Rectal smooth muscle tissue (tissue), 1 donor: Measurements from ENCODE around the gene ANO4.

Experiments
- H3K27ac ChIP-seq: one replicate; pipeline ENCODE4 v1.7.0; 2013; ENCODE audit warnings: low read depth, low read length, inconsistent platforms
- H3K27me3 ChIP-seq: one replicate; pipeline ENCODE4 v1.7.0; 2013; ENCODE audit warnings: low read length; ENCODE audit not compliant: control insufficient read depth, insufficient read depth
- H3K36me3 ChIP-seq: one replicate; pipeline ENCODE4 v1.7.0; 2013; ENCODE audit warnings: low read length; ENCODE audit not compliant: control insufficient read depth, insufficient read depth
- H3K4me1 ChIP-seq: one replicate; pipeline ENCODE4 v1.7.0; 2013; ENCODE audit warnings: low read length; ENCODE audit not compliant: control insufficient read depth, insufficient read depth
- H3K4me3 ChIP-seq: one replicate; pipeline ENCODE4 v1.7.0; 2013; ENCODE audit warnings: low read length
- H3K9ac ChIP-seq: one replicate; pipeline ENCODE4 v1.7.0; 2013; ENCODE audit warnings: low read length

The ANO4 gene

GRCh38 chr12:100793182-100793581 lies 1.4 kb upstream of the ANO4 start:
- H3K4me3 ChIP-seq, result no peak overlapping the region
- H3K27me3 ChIP-seq, result no peaks in the 10 kb centered on the region
- H3K4me1 ChIP-seq, result no peaks in the 10 kb centered on the region
- H3K9ac ChIP-seq, result no peak overlapping the region
- H3K36me3 ChIP-seq, result no peaks in the 10 kb centered on the region
- H3K27ac ChIP-seq, result no peak overlapping the region

GRCh38 chr12:100795174-100795799 lies 711 bp downstream of the ANO4 start:
- no peaks in the 10 kb centered on the region for H3K4me1 ChIP-seq
- no peak overlapping the region for H3K27ac ChIP-seq
- H3K4me3 ChIP-seq, result peak overlapping the region; percentile 5
- H3K9ac ChIP-seq, result no peak overlapping the region
- H3K27me3 ChIP-seq, result no peaks in the 10 kb centered on the region
- H3K36me3 ChIP-seq, result no peaks in the 10 kb centered on the region

DNA sequence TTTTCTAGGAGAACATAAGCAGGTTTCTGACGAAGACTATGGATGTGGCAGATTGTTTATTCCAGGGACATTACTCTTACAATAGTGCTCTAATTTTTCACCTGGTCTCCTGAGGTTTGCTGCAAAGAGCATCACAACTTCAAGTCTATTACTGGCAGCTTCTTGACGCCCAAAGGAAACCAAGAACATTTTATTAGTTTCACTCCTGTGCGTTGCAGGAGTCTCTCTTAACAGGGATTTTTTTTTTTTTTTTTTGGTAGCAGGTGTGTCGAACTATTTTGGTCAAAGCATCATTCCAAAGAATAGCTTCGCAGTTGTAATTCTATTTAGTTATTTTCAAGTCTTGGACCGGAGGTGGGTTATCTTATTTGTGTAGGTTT lies 1.2 kb downstream of the ANO4 start:
- no peaks in the 10 kb centered on the region for H3K4me1 ChIP-seq
- H3K4me3 ChIP-seq, result no peak overlapping the region
- H3K9ac ChIP-seq, result no peak overlapping the region
- H3K27ac ChIP-seq, result no peak overlapping the region
- H3K27me3 ChIP-seq, result no peaks in the 10 kb centered on the region
- no peaks in the 10 kb centered on the region for H3K36me3 ChIP-seq

DNA sequence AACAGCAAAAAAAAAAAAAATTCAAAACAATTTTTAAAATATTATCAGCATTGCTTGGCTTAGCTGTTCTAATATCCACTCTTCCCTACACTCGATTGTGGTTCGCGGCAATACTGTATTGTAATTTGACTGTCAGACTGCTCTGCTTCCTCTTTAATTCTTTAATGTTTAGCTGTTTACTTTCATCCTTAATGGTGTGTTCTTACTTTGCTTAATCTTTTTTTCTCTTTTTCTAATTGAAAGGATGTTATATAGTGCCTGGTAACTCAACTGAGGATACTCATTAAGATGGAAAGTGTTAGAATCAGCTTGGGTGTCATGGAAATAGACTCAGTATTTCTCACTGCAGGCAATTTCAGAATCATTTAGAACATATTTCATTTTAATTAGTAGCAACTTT lies 2.0 kb downstream of the ANO4 start:
- no peaks in the 10 kb centered on the region for H3K27me3 ChIP-seq
- H3K27ac ChIP-seq, result no peak overlapping the region
- H3K36me3 ChIP-seq, result no peaks in the 10 kb centered on the region
- H3K4me1 ChIP-seq, result no peaks in the 10 kb centered on the region
- H3K9ac ChIP-seq, result no peak overlapping the region
- no peak overlapping the region for H3K4me3 ChIP-seq

- Histone ChIP-seq H3K4me3 (no peak overlapping the region), H3K36me3 (no peaks in the 10 kb centered on the region), H3K9ac (no peak overlapping the region), H3K27ac (no peak overlapping the region), H3K4me1 (no peaks in the 10 kb centered on the region), H3K27me3 (no peaks in the 10 kb centered on the region)
These were observed 2.7 kb downstream of the ANO4 start for GRCh38 chr12:100797246-100797645.

GRCh38 chr12:100797786-100798185 lies 3.2 kb downstream of the ANO4 start:
- Histone ChIP-seq H3K4me3 (no peak overlapping the region), H3K9ac (no peak overlapping the region), H3K36me3 (no peaks in the 10 kb centered on the region), H3K4me1 (no peaks in the 10 kb centered on the region), H3K27me3 (no peaks in the 10 kb centered on the region), H3K27ac (no peak overlapping the region)

- no peaks in the 10 kb centered on the region for H3K27me3 ChIP-seq
- H3K36me3 ChIP-seq, result no peaks in the 10 kb centered on the region
- H3K9ac ChIP-seq, result no peak overlapping the region
- H3K4me1 ChIP-seq, result no peaks in the 10 kb centered on the region
- H3K4me3 ChIP-seq, result no peak overlapping the region
- no peak overlapping the region for H3K27ac ChIP-seq
These were observed 3.9 kb downstream of the ANO4 start for GRCh38 chr12:100798286-100799160.

DNA sequence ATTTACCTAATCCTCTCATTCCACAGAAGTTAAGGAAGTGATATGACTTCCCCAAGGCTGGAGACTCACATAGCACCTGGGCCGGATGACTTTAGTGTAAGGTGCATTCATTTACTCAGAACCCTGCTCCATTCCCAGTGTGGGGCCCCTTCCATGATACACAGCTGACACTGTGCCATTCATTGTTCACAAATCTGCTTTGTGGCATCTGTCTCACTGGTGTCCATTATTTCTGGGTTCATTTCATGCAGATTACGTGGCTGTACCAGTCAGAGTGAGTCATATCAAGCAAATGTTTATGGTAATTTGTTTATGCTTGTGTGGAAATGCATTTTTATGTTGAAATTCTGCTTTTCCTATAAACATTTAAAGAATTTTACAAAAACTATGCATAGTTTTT lies 5.2 kb downstream of the ANO4 start:
- H3K4me1 ChIP-seq, result no peaks in the 10 kb centered on the region
- H3K9ac ChIP-seq, result no peak overlapping the region
- H3K4me3 ChIP-seq, result no peak overlapping the region
- no peaks in the 10 kb centered on the region for H3K36me3 ChIP-seq
- H3K27me3 ChIP-seq, result no peaks in the 10 kb centered on the region
- no peak overlapping the region for H3K27ac ChIP-seq

GRCh38 chr12:100800723-100801122 lies 6.1 kb downstream of the ANO4 start:
- Histone ChIP-seq H3K4me3 (no peak overlapping the region), H3K27me3 (no peaks in the 10 kb centered on the region), H3K9ac (no peak overlapping the region), H3K36me3 (no peaks in the 10 kb centered on the region), H3K4me1 (no peaks in the 10 kb centered on the region), H3K27ac (no peak overlapping the region)

GRCh38 chr12:100801320-100801719 lies 6.7 kb downstream of the ANO4 start:
- no peak overlapping the region for H3K9ac ChIP-seq
- no peaks in the 10 kb centered on the region for H3K27me3 ChIP-seq
- H3K36me3 ChIP-seq, result no peaks in the 10 kb centered on the region
- no peak overlapping the region for H3K4me3 ChIP-seq
- H3K27ac ChIP-seq, result no peak overlapping the region
- no peaks in the 10 kb centered on the region for H3K4me1 ChIP-seq

- H3K36me3 ChIP-seq, result no peaks in the 10 kb centered on the region
- no peaks in the 10 kb centered on the region for H3K27me3 ChIP-seq
- no peak overlapping the region for H3K27ac ChIP-seq
- H3K4me1 ChIP-seq, result no peaks in the 10 kb centered on the region
- no peak overlapping the region for H3K4me3 ChIP-seq
- no peak overlapping the region for H3K9ac ChIP-seq
These were observed 14.2 kb downstream of the ANO4 start for GRCh38 chr12:100808777-100809176.

DNA sequence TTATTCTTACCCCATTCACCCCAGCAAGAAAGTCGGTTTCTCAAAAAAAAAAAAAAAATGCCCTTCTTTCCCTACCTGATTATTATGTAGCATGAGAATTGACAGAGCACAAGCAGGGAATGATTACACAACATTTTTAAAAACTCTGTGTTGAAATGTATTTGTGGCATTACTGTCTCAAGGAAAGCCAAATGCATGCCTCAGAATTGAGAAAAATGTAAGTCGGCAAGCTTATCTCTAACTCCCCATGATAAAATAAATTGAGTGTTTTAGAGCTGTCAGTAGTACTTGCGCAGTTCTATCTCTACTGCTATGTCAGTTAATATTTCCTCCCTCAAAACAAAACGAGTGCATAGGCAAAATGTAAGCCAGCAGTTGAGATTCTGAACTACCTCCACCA lies 25.7 kb downstream of the ANO4 start:
- Histone ChIP-seq H3K4me3 (no peak overlapping the region), H3K9ac (no peak overlapping the region), H3K4me1 (no peaks in the 10 kb centered on the region), H3K27ac (no peak overlapping the region), H3K27me3 (no peaks in the 10 kb centered on the region), H3K36me3 (no peaks in the 10 kb centered on the region)

DNA sequence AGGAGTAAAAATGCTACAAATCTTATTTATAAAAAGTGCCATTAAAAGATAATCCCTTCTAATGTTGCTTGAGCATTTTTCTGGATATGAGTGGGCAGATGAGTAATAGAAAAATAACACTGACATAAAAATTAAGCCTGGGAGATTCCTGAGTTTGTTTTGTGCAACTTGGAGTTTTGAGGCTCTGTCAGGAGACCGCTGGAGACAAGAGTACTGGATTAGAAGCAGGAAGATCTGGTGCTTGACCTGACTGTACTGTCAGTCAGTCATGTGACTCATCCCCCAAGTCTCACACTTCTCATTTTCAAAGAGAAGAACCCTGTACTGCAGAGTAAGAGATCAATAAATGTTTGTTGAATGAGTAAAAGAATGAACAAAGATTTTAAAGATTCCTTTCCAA lies 29.4 kb downstream of the ANO4 start:
- Histone ChIP-seq H3K27ac (no peak overlapping the region), H3K4me1 (no peaks in the 10 kb centered on the region), H3K36me3 (no peaks in the 10 kb centered on the region), H3K27me3 (no peaks in the 10 kb centered on the region), H3K9ac (no peak overlapping the region), H3K4me3 (no peak overlapping the region)
